GM23338 (cell line): ENCODE results near the gene DLG2. TPM values are rescaled to one million over a fixed set of nuclear protein-coding genes. Genes with fewer than 3 reads are reported as not detected.

Source experiments
- ATAC-seq: fragments of 200-7000 bp; cut with Tn5 transposase; 3 replicates; pipeline ENCODE4 v1.9.1; 2020
- DNase-seq: peaks from one replicate; pipeline ENCODE4 v3.0.0-alpha.2; 2015; ENCODE audit warnings: low spot score
- H2AFZ ChIP-seq: fragments of 200-600 bp; sonication (generic); 2 replicates; pipeline ENCODE4 v1.8.0; 2016; ENCODE audit warnings: antibody characterized with exemption, mild to moderate bottlenecking, moderate library complexity
- H3F3A ChIP-seq: fragments of 200-600 bp; sonication (generic); replicated peaks from 2 replicates; pipeline ENCODE4 v1.8.0; 2017; ENCODE audit warnings: antibody characterized with exemption, mixed run types, low read depth
- H3K27ac ChIP-seq: fragments of 200-600 bp; sonication (generic); 2 replicates; pipeline ENCODE4 v1.6.1; 2016; ENCODE audit warnings: low read depth
- H3K27me3 ChIP-seq: fragments of 200-600 bp; sonication (generic); 2 replicates; pipeline ENCODE4 v1.8.0; 2016; ENCODE audit warnings: mild to moderate bottlenecking, mixed run types, moderate library complexity; ENCODE audit not compliant: insufficient read depth
- H3K36me3 ChIP-seq: fragments of 200-600 bp; sonication (generic); 2 replicates; pipeline ENCODE4 v1.8.0; 2016; ENCODE audit warnings: mild to moderate bottlenecking; ENCODE audit not compliant: insufficient read depth
- H3K4me1 ChIP-seq: fragments of 200-600 bp; sonication (generic); 2 replicates; pipeline ENCODE4 v1.8.0; 2016; ENCODE audit warnings: mild to moderate bottlenecking, moderate library complexity; ENCODE audit not compliant: insufficient read depth
- H3K4me2 ChIP-seq: fragments of 200-600 bp; sonication (generic); 2 replicates; pipeline ENCODE4 v1.7.1; 2017; ENCODE audit warnings: mixed run types
- H3K4me3 ChIP-seq: fragments of 200-600 bp; sonication (generic); 2 replicates; pipeline ENCODE4 v1.6.1; 2016; ENCODE audit warnings: mixed run types
- H3K79me2 ChIP-seq: fragments of 200-600 bp; sonication (generic); replicated peaks from 2 replicates; pipeline ENCODE4 v1.8.0; 2017; ENCODE audit warnings: mild to moderate bottlenecking; ENCODE audit not compliant: insufficient read depth
- H3K9me2 ChIP-seq: fragments of 200-600 bp; sonication (generic); 2 replicates; pipeline ENCODE4 v1.8.0; 2017; ENCODE audit not compliant: insufficient read depth
- H4K20me1 ChIP-seq: fragments of 200-600 bp; sonication (generic); replicated peaks from 2 replicates; pipeline ENCODE4 v1.8.0; 2017; ENCODE audit warnings: mild to moderate bottlenecking; ENCODE audit not compliant: insufficient read depth
- H3K27ac Mint-ChIP-seq: 2 replicates; pipeline ENCODE4 v1.8.0; 2020; ENCODE audit warnings: inconsistent platforms, mild to moderate bottlenecking, moderate library complexity, mixed read lengths
- H3K27me3 Mint-ChIP-seq: 3 replicates; pipeline ENCODE4 v1.8.0; 2022; ENCODE audit warnings: low read depth, mild to moderate bottlenecking, moderate library complexity, mixed read lengths, inconsistent platforms; ENCODE audit not compliant: insufficient read depth, poor library complexity
- H3K36me3 Mint-ChIP-seq: 3 replicates; pipeline ENCODE4 v1.8.0; 2021; ENCODE audit warnings: low read depth, mild to moderate bottlenecking, inconsistent platforms, moderate library complexity, mixed read lengths
- H3K4me1 Mint-ChIP-seq: 3 replicates; pipeline ENCODE4 v1.8.0; 2020; ENCODE audit warnings: mild to moderate bottlenecking, inconsistent platforms, mixed read lengths
- H3K4me3 Mint-ChIP-seq: 3 replicates; pipeline ENCODE4 v1.8.0; 2021; ENCODE audit warnings: moderate library complexity, mild to moderate bottlenecking, inconsistent platforms, mixed read lengths
- H3K9me3 Mint-ChIP-seq: 3 replicates; pipeline ENCODE4 v1.8.0; 2020; ENCODE audit warnings: moderate library complexity, mild to moderate bottlenecking, inconsistent platforms, mixed read lengths
- CREB1 ChIP-seq: fragments of 250-450 bp; sonication (Bioruptor Pico); IDR thresholded peaks from 2 replicates; pipeline ENCODE4 v1.5.0; 2020; ENCODE audit warnings: low read depth, mild to moderate bottlenecking, moderate library complexity
- CTCF ChIP-seq, 2 experiments: fragments of 200-600 bp in 1 of 2; sonication (generic) in 1 of 2; conservative IDR thresholded peaks; 2 replicates each; pipeline versions ENCODE4 v1.5.1 to v1.6.1; 2016 to 2017; ENCODE audit warnings: antibody characterized with exemption in 2 of 2, low read depth in 2 of 2, mild to moderate bottlenecking in 2 of 2, moderate library complexity in 1 of 2
- EZH2phosphoT487 ChIP-seq: fragments of 200-600 bp; sonication (generic); IDR thresholded peaks from one replicate; pipeline ENCODE4 v1.8.1; 2018; ENCODE audit warnings: antibody characterized with exemption; ENCODE audit not compliant: unreplicated experiment
- JUNB ChIP-seq: IDR thresholded peaks from one replicate; pipeline ENCODE4 v1.6.1; 2016; ENCODE audit warnings: antibody characterized with exemption; ENCODE audit not compliant: unreplicated experiment
- POLR2AphosphoS5 ChIP-seq: IDR thresholded peaks from 2 replicates; pipeline ENCODE4 v1.6.1; 2016; ENCODE audit warnings: antibody characterized with exemption, low read depth
- STAT1 ChIP-seq: IDR thresholded peaks from one replicate; pipeline ENCODE4 v1.6.1; 2016; ENCODE audit warnings: antibody characterized with exemption; ENCODE audit not compliant: unreplicated experiment
- ZNF114 ChIP-seq: fragments of 250-450 bp; sonication (Bioruptor Pico); IDR thresholded peaks from 2 replicates; pipeline ENCODE4 v1.5.0; 2020; ENCODE audit warnings: mild to moderate bottlenecking, moderate library complexity
- polyA plus RNA-seq: library from polyadenylated mRNA; unstranded; fragments of >200 nt; fragmentation: Nextera tagmentation; extraction: Ambion mirVana; gene quantifications from 2 replicates; pipeline ENCODE4 v1.2.1, GENCODE V29; 2016
- total RNA-seq: library from RNA; depleted of rRNA; stranded (reverse); fragments of >200 nt; shearing (Covaris generic); gene quantifications from 2 replicates; pipeline ENCODE4 v1.2.3, GENCODE V29; 2014
- TF ChIP-seq, protein P1 (sequence below): IDR thresholded peaks from 2 replicates; pipeline ENCODE4 v1.6.1; 2016; ENCODE audit warnings: antibody characterized with exemption
- TF ChIP-seq, protein P2 (sequence below): IDR thresholded peaks from one replicate; pipeline ENCODE4 v1.6.1; 2018; ENCODE audit warnings: antibody characterized with exemption; ENCODE audit not compliant: unreplicated experiment

The DLG2 gene
- total and polyA plus RNA-seq, 2 experiments from 2014 or later: 19.8 to 21.5 TPM

DNA sequence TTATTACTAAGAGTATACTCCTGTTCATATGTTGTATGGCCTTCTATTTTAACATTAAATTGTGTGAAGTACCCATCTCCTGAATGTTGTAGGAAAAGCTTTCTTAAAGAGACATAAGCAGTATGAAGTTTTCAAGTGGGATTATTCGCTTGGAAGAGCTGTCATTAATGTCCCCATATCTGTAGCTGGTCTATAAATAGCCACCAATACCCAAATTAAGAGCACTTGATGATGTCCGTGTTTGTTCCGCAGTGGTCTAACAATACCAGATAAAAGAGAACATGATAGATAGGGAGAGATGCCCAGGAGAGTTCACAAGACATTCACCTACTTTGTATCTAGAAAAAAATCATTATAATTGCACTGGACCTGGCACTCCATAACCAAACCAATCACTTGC is 527.6 kb downstream of the DLG2 start:
- no peaks in the 10 kb centered on the region for H3K36me3 ChIP-seq
- no peaks in the 10 kb centered on the region for H3F3A ChIP-seq
- no peak overlapping the region for H3K27ac ChIP-seq
- H3K4me3 Mint-ChIP-seq: no peak overlapping the region
- peaks cover 8% of the 10 kb centered on the region; the same call in 2 of the 3 replicates for H3K9me3 Mint-ChIP-seq
- ATAC-seq (no peak), DNase-seq (no peak)
- H3K27me3 ChIP-seq: no peaks in the 10 kb centered on the region
- no peak overlapping the region for H3K4me2 ChIP-seq
- no peaks in the 10 kb centered on the region for H3K27me3 Mint-ChIP-seq
- H3K4me1 ChIP-seq: peaks cover 6% of the 10 kb centered on the region
- peaks cover 9% of the 10 kb centered on the region; the same call in 2 of the 3 replicates for H3K4me1 Mint-ChIP-seq
- no peak overlapping the region for H2AFZ ChIP-seq
- no peaks in the 10 kb centered on the region for H4K20me1 ChIP-seq
- TF ChIP-seq CREB1 (CRISPR knock-in tag): no peak
- TF ChIP-seq POLR2AphosphoS5: no peak
- TF ChIP-seq EZH2phosphoT487: no peak
- no peak for TF ChIP-seq ZNF114 (CRISPR knock-in tag)
- TF ChIP-seq CTCF (conservative IDR thresholded peaks at IDR 0.05; ENCODE audit: low read depth in 2 of 2): no peak
- no peak overlapping the region for H3K27ac Mint-ChIP-seq
- no peaks in the 10 kb centered on the region for H3K79me2 ChIP-seq
- peaks cover 7% of the 10 kb centered on the region; the same call in 2 of the 3 replicates for H3K36me3 Mint-ChIP-seq
- H3K9me2 ChIP-seq: peaks cover 3% of the 10 kb centered on the region; the same call in 1 of the 2 replicates
- no peak overlapping the region for H3K4me3 ChIP-seq

DNA sequence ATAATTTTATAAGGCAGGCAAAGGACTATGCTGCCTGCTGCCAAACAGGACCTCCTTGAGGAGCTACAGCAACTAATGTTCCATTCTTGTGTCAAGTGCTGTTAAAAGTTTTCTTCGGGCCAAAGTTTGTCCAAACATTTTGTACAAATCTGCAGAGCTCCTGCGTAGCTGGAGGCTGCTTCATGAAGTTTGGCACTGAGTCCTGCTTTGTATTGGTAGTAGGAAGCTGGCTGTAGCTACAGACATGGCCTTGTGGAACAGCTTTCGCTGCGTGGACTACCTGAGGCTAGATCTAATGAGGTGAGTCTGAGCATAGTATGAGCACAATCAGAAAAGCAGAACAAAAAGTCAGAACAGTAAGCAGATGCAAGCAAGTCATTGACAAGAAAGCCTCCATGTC is 528.1 kb downstream of the DLG2 start:
- peaks cover 8% of the 10 kb centered on the region; the same call in 2 of the 3 replicates for H3K9me3 Mint-ChIP-seq
- no peaks in the 10 kb centered on the region for H3F3A ChIP-seq
- no peak overlapping the region for H2AFZ ChIP-seq
- H3K4me3 Mint-ChIP-seq: no peak overlapping the region
- no peaks in the 10 kb centered on the region for H3K27me3 Mint-ChIP-seq
- peaks cover 6% of the 10 kb centered on the region for H3K4me1 ChIP-seq
- H3K36me3 Mint-ChIP-seq: peaks cover 7% of the 10 kb centered on the region; the same call in 2 of the 3 replicates
- no peaks in the 10 kb centered on the region for H3K79me2 ChIP-seq
- H3K9me2 ChIP-seq: peaks cover 3% of the 10 kb centered on the region; the same call in 1 of the 2 replicates
- H3K27ac Mint-ChIP-seq: peak overlapping the region; percentile 67
- no peaks in the 10 kb centered on the region for H3K36me3 ChIP-seq
- DNase-seq (no peak), ATAC-seq (no peak)
- H3K27ac ChIP-seq: no peak overlapping the region
- H3K4me2 ChIP-seq: no peak overlapping the region
- H4K20me1 ChIP-seq: no peaks in the 10 kb centered on the region
- H3K4me1 Mint-ChIP-seq: peaks cover 9% of the 10 kb centered on the region; the same call in 2 of the 3 replicates
- H3K4me3 ChIP-seq: no peak overlapping the region
- H3K27me3 ChIP-seq: no peaks in the 10 kb centered on the region
- TF ChIP-seq POLR2AphosphoS5: no peak
- TF ChIP-seq EZH2phosphoT487: no peak
- TF ChIP-seq, protein P1, sequence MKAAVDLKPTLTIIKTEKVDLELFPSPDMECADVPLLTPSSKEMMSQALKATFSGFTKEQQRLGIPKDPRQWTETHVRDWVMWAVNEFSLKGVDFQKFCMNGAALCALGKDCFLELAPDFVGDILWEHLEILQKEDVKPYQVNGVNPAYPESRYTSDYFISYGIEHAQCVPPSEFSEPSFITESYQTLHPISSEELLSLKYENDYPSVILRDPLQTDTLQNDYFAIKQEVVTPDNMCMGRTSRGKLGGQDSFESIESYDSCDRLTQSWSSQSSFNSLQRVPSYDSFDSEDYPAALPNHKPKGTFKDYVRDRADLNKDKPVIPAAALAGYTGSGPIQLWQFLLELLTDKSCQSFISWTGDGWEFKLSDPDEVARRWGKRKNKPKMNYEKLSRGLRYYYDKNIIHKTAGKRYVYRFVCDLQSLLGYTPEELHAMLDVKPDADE: no peak
- TF ChIP-seq JUNB: no peak
- TF ChIP-seq CTCF (conservative IDR thresholded peaks at IDR 0.05; ENCODE audit: low read depth in 2 of 2): no peak
- no peak for TF ChIP-seq STAT1
- TF ChIP-seq, protein P2, sequence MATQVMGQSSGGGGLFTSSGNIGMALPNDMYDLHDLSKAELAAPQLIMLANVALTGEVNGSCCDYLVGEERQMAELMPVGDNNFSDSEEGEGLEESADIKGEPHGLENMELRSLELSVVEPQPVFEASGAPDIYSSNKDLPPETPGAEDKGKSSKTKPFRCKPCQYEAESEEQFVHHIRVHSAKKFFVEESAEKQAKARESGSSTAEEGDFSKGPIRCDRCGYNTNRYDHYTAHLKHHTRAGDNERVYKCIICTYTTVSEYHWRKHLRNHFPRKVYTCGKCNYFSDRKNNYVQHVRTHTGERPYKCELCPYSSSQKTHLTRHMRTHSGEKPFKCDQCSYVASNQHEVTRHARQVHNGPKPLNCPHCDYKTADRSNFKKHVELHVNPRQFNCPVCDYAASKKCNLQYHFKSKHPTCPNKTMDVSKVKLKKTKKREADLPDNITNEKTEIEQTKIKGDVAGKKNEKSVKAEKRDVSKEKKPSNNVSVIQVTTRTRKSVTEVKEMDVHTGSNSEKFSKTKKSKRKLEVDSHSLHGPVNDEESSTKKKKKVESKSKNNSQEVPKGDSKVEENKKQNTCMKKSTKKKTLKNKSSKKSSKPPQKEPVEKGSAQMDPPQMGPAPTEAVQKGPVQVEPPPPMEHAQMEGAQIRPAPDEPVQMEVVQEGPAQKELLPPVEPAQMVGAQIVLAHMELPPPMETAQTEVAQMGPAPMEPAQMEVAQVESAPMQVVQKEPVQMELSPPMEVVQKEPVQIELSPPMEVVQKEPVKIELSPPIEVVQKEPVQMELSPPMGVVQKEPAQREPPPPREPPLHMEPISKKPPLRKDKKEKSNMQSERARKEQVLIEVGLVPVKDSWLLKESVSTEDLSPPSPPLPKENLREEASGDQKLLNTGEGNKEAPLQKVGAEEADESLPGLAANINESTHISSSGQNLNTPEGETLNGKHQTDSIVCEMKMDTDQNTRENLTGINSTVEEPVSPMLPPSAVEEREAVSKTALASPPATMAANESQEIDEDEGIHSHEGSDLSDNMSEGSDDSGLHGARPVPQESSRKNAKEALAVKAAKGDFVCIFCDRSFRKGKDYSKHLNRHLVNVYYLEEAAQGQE: no peak
